A673 (cell line): Measurements from ENCODE around the gene DNAJC1.

Experiments used
- CTCF ChIP-seq: fragments of 300-800, 200-600 bp; sonication (generic); conservative IDR thresholded peaks from 2 replicates; pipeline ENCODE4 v1.5.1; 2017; ENCODE audit warnings: low read depth, mild to moderate bottlenecking, antibody characterized with exemption, low read length, moderate library complexity, mixed read lengths
- EZH2 ChIP-seq: fragments of 200-600 bp; sonication (generic); IDR thresholded peaks from 2 replicates; pipeline ENCODE4 v1.6.1; 2017; ENCODE audit warnings: borderline replicate concordance, low read depth, mild to moderate bottlenecking, mixed read lengths, antibody characterized with exemption, low read length; ENCODE audit not compliant: poor library complexity, severe bottlenecking

- no peak for TF ChIP-seq CTCF
- no peak for TF ChIP-seq EZH2
Measured at GRCh38 chr10:21756707-21757106, 246.8 kb downstream of the DNAJC1 start.
